AG04450 (cell line): Measurements from ENCODE around the gene CAPN9. TPM values are rescaled to one million over a fixed set of nuclear protein-coding genes. Genes with fewer than 3 reads are reported as not detected.

Experiments used
- CTCF ChIA-PET: fragments of 300-600, 350-600 bp; formaldehyde crosslinking; extraction: SDS; loops from one replicate; lab custom pipeline; 2022; ENCODE audit warnings: antibody characterized with exemption, inconsistent platforms; lab: Charles Lee
- POLR2A ChIA-PET: fragments of 350-600 bp; formaldehyde crosslinking; extraction: SDS; loops from one replicate; lab custom pipeline; 2021; ENCODE audit warnings: antibody characterized with exemption, inconsistent platforms; lab: Yijun Ruan, JAX
- DNase-seq: peaks from one replicate; pipeline ENCODE4 v3.0.0-alpha.2; 2011; ENCODE audit warnings: low read depth, low spot score
- H3K27ac ChIP-seq: one replicate; pipeline ENCODE4 v1.5.1; 2012; ENCODE audit warnings: low read depth, low read length, control low read depth
- H3K27me3 ChIP-seq: one replicate; pipeline ENCODE4 v1.6.0; 2012; ENCODE audit warnings: low read length; ENCODE audit not compliant: control insufficient read depth, insufficient read depth
- H3K4me3 ChIP-seq: 2 replicates; pipeline ENCODE4 v1.5.1; 2011; ENCODE audit warnings: mild to moderate bottlenecking, low read depth, low read length, control low read depth
- H3K9me3 ChIP-seq: 2 replicates; pipeline ENCODE4 v1.5.1; 2012; ENCODE audit warnings: low read length; ENCODE audit not compliant: control insufficient read depth, insufficient read depth
- polyA plus RNA-seq: library from polyadenylated mRNA; depleted of rRNA; stranded (reverse); fragments of >200 nt; gene quantifications from 2 replicates; pipeline ENCODE4 v1.2.3, GENCODE V29; 2011
- TF ChIP-seq, protein P1 (sequence below): IDR thresholded peaks from 2 replicates; pipeline ENCODE4 v1.5.1; 2011; ENCODE audit warnings: low read depth, low read length, control low read depth, inconsistent platforms

The CAPN9 gene
- polyA plus RNA-seq, 1 experiment, result 0.24 TPM

DNA sequence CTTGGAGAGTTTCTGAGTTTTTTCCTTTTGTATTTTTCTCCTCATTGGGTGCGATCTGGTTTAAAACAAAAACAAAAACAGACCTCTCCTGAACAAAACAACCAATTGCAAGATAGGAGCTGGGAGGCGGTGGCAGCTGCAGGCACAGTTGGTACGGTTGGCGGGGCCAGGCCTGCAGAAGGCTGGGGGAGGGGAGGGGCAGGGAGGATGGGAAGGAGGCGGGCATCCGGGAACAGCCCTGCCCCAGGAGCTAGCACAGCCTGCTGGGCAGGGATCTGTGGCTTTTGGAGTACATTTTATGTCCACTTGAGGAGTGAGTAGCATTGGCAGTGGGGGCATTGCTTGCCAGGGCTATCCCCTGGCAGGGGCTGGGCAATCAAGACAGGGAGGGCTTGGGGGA is 5.2 kb downstream of the CAPN9 start:
- Histone ChIP-seq H3K9me3 (no peaks in the 10 kb centered on the region; the same call in 1 of the 2 replicates), H3K27me3 (peaks cover 2% of the 10 kb centered on the region), H3K4me3 (no peak overlapping the region), H3K27ac (no peak overlapping the region)
- DNase-seq, result no peak
- ChIA-PET CTCF (interaction anchor here (1.1 to 1.5 kb wide), 2 partner anchors 20 to 149 kb away, joined by 3 to 7 read pairs; no protein-coding TSS in a partner anchor), POLR2A (no interaction called here)
- TF ChIP-seq, protein P1, sequence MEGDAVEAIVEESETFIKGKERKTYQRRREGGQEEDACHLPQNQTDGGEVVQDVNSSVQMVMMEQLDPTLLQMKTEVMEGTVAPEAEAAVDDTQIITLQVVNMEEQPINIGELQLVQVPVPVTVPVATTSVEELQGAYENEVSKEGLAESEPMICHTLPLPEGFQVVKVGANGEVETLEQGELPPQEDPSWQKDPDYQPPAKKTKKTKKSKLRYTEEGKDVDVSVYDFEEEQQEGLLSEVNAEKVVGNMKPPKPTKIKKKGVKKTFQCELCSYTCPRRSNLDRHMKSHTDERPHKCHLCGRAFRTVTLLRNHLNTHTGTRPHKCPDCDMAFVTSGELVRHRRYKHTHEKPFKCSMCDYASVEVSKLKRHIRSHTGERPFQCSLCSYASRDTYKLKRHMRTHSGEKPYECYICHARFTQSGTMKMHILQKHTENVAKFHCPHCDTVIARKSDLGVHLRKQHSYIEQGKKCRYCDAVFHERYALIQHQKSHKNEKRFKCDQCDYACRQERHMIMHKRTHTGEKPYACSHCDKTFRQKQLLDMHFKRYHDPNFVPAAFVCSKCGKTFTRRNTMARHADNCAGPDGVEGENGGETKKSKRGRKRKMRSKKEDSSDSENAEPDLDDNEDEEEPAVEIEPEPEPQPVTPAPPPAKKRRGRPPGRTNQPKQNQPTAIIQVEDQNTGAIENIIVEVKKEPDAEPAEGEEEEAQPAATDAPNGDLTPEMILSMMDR, result no peak

DNA sequence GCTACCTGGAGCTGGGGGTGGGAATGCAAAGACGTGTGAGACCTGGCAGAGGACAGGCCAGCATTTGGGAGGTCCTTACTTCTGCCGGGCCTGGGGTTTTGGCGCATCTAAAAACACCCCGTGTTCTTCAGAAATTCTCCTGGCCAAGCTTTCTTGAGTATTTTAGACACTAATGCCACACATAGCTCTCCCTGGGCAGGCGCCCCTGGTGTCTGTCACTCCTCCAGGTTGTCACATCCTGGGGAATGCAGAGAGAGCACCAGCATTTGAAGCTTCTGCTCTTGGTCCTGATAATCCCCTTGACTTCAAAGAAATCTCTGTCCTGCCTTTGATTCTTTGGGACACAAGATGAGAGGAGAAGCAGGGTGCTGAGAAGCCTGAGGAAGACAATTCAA is 6.0 kb downstream of the CAPN9 start:
- TF ChIP-seq, protein P1, result no peak
- peaks cover 6% of the 10 kb centered on the region for H3K27me3 ChIP-seq

DNA sequence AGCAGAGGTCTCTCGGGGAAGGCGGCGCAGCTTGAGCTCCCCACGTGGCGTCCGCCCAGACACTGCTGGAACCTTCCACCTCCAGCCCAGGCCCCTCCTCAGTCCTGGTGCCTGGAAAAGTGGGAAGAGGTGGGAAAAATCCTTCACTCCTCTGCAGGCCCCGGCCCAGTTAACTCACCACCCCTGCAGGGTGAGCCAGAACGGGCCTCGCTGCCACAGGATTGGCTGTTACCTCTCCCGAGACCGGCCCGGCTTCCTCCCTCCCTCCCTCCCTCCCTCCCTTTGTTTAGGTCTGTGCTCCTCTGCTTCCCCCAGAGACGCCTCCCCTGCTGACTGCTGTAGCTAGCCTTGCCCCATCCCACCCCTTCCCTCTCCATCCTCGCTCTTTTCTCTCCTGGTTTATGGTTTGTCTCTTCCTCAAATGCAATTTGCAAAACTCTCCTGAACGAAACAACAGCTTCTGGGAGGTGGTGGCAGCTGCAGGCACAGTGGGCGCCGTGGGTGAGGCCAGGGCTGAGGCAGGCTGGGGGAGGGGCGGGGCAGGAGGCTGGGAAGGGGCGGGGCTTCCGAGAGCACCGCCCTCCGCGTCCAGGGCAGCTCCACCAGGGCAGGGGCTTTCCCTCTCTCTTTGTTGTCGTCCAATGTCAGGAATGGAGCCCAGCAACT is 6.5 kb downstream of the CAPN9 start:
- CTCF ChIA-PET, result interaction anchor here (1.0 to 1.5 kb wide), 3 partner anchors 17 to 111 kb away, joined by 3 to 7 read pairs (median 5); no protein-coding TSS in a partner anchor

More for the DNA sequence above, 6.0 kb downstream of the CAPN9 start:
- no peak overlapping the region for H3K27ac ChIP-seq
- DNase-seq, result no peak
- POLR2A ChIA-PET, result interaction anchor here (1.1 to 2.4 kb wide), 2 partner anchors 9 to 20 kb away, joined by 3 to 9 read pairs; no protein-coding TSS in a partner anchor
- H3K4me3 ChIP-seq, result no peak overlapping the region
- CTCF ChIA-PET, result interaction anchor here (1.1 to 1.5 kb wide), 3 partner anchors 20 to 148 kb away, joined by 3 to 7 read pairs (median 5); no protein-coding TSS in a partner anchor
- H3K9me3 ChIP-seq, result no peaks in the 10 kb centered on the region

DNA sequence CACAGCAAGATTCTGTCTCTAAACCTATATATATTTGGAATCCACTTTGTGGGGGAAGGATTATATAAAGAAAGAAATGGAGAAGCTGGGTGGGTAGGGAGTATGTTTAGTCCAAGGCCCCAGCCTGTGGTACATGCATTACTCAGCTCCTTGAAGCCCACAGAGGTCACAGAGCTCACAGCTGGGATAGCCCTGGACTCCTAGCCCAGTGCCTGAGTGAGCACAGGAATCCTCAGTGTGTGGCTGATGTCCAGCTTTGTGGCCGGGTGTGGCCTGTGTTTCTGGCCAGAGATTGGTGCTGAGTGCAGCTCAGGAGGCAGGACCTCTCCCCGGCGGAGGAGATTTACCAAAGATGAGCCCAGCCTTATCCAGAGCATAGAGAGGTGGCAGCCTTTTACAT is 7.6 kb downstream of the CAPN9 start:
- peaks cover 7% of the 10 kb centered on the region for H3K27me3 ChIP-seq
- peak overlapping the region; percentile 31 for H3K27ac ChIP-seq
- no peaks in the 10 kb centered on the region for H3K9me3 ChIP-seq
- POLR2A ChIA-PET, result interaction anchor here (2.4 kb wide), 1 partner anchor 11 kb away, joined by 9 read pairs; no protein-coding TSS in a partner anchor
- TF ChIP-seq, protein P1, result no peak
- DNase-seq, result no peak
- no peak overlapping the region for H3K4me3 ChIP-seq
- CTCF ChIA-PET, result no interaction called here

More for the DNA sequence above, 6.5 kb downstream of the CAPN9 start:
- H3K9me3 ChIP-seq, result no peaks in the 10 kb centered on the region
- TF ChIP-seq, protein P1, result no peak
- POLR2A ChIA-PET, result interaction anchor here (1.1 to 2.4 kb wide), 2 partner anchors 9 to 19 kb away, joined by 3 to 9 read pairs; no protein-coding TSS in a partner anchor
- H3K27ac ChIP-seq, result no peak overlapping the region
- peak overlapping the region; percentile 20 for H3K4me3 ChIP-seq
- DNase-seq, result no peak
- peaks cover 7% of the 10 kb centered on the region for H3K27me3 ChIP-seq
